ENCODE results near the gene ERO1B.

Gene ERO1B

GRCh38 chr1:236242568-236242967 is 39.2 kb downstream of the ERO1B start:
- TF ChIP-seq CTCF (IDR thresholded peaks at IDR 0.05; ENCODE audit: control insufficient read depth, extremely low read depth, insufficient read depth): no peak
- DNase-seq (ENCODE audit: low read depth): no peak
- no peak overlapping the region for H3K4me3 ChIP-seq (ENCODE audit: low read depth, low read length)

DNA sequence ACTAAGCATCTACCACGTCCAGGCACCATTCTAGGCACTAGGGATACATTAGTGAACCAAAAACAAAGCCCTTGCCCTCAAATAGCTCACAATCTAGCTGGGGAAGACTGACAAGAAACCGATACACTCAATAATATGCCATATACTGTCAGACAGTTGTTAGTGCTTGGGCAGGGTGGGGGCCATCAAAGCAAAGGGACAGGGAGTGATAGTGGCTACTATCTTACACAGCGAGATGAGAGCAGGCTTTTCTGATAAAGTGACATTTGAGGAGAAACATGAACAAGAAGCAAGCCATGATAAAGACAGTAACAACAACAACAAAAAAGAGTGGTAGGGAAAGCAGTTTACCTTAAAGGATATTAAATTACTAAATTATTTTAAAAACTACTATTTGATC is 41.1 kb downstream of the ERO1B start:
- H3K4me3 ChIP-seq (ENCODE audit: low read depth, low read length): no peak overlapping the region
- no peak for DNase-seq (ENCODE audit: low read depth)
- TF ChIP-seq CTCF (IDR thresholded peaks at IDR 0.05; ENCODE audit: control insufficient read depth, extremely low read depth, insufficient read depth): no peak

DNA sequence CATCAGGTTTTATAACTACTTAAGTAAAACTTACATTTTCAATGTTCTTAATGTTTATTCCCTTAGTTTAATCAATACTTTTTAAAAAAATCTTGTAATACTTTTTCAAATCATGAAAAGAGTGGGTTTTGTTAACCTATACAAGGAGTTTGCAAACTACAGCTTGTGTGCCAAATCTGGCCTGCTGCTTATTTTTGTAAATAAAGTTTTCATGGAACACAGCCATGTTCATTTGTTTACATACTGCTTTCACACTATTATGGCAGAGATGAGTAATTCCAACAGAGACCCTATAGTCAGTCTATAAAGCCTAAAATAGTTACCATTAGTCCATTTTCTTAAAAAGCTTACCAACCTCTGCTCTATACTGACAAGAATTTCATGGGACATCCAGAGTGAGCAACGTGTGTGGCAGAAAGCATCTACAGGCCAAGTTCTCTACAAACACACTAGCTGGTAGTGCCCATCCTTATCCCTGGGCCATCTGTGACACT is 42.6 kb downstream of the ERO1B start:
- no peak for TF ChIP-seq CTCF (IDR thresholded peaks at IDR 0.05; ENCODE audit: control insufficient read depth, extremely low read depth, insufficient read depth)
- DNase-seq (ENCODE audit: low read depth): peak; percentile 18
- no peak overlapping the region for H3K4me3 ChIP-seq (ENCODE audit: low read depth, low read length)

DNA sequence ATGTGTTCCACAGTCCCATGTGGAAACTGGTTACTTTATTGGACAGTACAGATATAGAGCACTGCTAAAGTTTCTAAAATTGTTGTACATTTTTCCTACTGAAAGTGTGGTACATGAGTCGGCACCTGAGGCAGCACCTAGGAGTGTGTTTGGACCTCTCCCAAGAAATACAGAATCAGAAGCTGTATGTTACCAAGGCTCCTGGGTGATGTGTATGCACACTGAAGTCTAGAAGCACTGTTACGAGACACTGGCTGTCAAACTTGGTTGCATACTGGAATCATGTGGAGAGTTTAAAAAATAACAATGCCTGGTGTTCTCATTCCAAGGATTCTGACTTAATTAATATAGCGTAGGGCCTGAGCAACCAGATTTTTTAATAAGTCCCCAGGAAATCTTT is 46.6 kb downstream of the ERO1B start:
- H3K4me3 ChIP-seq (ENCODE audit: low read depth, low read length): no peak overlapping the region
- no peak for TF ChIP-seq CTCF (IDR thresholded peaks at IDR 0.05; ENCODE audit: control insufficient read depth, extremely low read depth, insufficient read depth)
- no peak for DNase-seq (ENCODE audit: low read depth)

DNA sequence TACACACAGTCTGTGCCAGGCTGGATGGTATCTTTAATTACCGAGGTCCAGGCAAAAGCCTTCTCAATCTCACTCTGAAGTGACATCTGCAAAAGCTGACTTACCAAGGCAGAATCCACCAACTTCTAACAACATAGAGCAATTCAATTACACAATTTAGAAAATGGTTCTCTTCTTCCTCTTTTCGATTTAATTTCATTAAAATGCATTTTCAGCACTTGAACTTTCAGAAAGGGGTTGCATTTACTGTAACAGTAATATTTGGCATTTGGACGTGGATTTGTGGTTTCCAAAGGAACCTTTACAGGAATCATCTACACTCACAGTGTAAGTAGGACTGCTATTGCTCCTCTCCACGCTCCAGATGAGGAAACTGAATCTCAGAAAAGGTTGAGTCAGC is 53.3 kb downstream of the ERO1B start:
- no peak overlapping the region for H3K4me3 ChIP-seq (ENCODE audit: low read depth, low read length)
- DNase-seq (ENCODE audit: low read depth): no peak
- TF ChIP-seq CTCF (IDR thresholded peaks at IDR 0.05; ENCODE audit: control insufficient read depth, extremely low read depth, insufficient read depth): no peak

DNA sequence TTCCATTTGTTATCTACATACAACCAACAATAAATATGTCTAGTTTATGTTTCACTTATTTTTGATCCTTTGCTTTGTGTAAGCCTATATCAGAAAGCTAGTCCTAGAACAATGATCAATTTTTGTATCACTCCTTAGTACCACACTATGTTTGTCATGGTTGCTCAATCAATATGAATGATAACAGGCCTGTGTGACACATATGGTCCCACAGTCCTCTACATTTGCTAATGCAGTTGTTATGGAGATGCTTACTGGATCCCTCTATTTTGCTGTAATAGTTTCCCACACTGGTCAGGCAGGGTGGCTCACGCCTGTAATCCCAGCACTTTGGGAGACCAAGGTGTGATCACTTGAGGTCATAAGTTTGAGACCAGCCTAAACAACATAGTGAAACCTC is 59.1 kb downstream of the ERO1B start:
- H3K4me3 ChIP-seq (ENCODE audit: low read depth, low read length): no peak overlapping the region
- no peak for DNase-seq (ENCODE audit: low read depth)
- no peak for TF ChIP-seq CTCF (IDR thresholded peaks at IDR 0.05; ENCODE audit: control insufficient read depth, extremely low read depth, insufficient read depth)

DNA sequence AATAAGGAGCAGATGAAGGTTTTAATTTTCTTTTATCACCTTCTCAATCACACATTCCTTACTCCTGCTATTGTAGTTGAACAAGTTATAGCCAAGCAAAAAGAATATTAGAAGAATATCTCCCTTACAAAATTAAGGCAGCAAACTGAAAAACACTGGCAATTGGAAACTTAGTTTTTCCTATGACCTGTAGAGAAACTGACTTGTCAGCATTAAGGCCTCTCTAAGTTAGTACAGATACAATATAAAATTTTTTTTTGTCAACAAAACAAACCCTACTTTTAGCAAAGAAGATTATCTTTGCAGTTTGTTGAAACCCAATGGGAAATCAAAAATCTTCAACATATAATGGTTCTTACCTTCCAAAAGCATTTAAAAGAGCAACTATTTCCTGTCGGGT is 61.3 kb downstream of the ERO1B start:
- no peak for TF ChIP-seq CTCF (IDR thresholded peaks at IDR 0.05; ENCODE audit: control insufficient read depth, extremely low read depth, insufficient read depth)
- no peak for DNase-seq (ENCODE audit: low read depth)
- H3K4me3 ChIP-seq (ENCODE audit: low read depth, low read length): no peak overlapping the region
